ENCODE results near the gene ENTR1.

The ENTR1 gene

GRCh38 chr9:136359774-136360718 is 50.4 kb downstream of the ENTR1 start:
- DNase-seq, result no peak

DNA sequence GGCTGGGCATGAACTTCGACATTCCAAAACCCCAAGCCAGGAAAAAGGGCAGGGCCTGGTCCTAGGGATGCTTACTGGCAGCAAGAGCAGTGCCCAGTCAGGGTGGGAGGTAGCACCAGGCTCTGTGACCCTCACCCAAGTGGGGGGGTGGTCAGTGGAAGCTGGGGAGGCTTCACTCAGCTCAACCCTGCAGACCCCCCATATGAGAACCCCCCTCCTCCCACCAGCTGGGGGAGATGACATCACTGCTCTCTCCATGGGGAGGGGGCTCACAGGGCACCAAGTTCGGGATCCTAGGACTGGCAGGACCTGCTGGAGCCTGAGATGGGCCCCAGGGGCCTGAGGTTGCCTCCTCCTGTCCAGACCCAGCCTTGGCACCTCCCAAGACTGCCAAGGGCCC is 51.5 kb downstream of the ENTR1 start:
- DNase-seq, result no peak

- DNase-seq, result no peak
Measured at GRCh38 chr9:136358016-136358415, 52.4 kb downstream of the ENTR1 start.

DNA sequence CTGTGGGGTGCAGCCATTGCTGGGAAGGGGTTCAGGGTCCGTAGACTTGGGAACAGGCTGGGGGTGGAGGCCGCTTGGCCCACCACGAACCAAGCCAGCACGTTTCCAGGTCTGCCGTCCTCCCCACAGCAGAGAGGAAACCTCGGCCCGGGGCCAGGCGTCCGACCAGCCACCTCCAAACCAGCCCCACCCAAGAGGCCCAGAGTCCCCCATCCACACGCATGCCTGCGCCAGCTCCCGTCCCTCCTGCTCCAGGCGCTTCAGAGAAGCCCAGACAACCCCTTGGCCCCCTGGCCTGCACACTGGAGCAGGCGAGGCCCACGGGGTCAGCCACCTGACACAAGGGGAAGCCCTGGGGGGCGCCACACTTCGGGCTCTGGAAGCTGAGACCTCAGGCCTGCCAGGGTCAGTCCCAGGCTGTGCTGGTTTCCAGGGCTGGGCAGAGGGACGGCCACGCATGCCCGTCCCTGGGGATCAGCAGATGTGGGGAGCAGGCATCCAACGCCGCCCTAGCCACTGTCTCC is 53.1 kb downstream of the ENTR1 start:
- DNase-seq, result no peak

GRCh38 chr9:136355616-136356557 is 54.5 kb downstream of the ENTR1 start:
- DNase-seq, result no peak

GRCh38 chr9:136354592-136355085 is 55.8 kb downstream of the ENTR1 start:
- no peak for DNase-seq

DNA sequence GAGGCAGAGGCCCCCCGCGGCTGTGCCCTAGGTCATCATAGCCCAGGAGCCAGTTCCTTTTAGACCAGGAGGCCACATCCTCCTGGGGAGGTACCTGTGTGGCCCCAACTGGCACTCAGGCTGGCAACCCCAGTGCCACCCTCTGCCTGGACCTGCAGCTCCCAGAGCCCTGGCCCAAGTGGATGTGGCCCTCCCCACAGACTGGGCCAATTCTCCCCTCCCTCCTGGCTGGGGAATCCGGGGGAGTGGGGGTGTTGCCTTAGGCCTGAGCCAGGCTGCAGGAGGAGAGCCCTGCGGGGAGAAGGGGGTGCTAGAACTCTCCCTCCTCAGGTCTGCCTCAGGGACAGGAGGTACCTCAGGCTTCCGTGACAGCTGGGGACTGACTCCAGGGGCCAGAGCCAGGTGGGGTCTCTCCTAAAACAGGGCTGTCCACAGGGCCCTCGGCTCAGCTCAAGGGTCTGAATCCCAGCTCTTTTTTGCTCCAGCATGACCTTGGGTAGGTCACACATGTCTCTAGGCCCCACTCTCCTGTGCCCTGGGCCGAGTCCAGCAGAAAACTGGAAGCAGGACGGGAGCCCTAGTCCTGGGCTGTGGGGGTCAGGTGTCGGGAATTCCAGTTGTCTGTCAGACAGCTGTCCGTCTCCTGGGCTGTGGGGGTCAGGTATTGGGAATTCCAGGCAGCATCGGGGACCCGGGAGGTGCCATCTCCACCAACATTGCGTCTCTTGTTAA is 56.5 kb downstream of the ENTR1 start:
- DNase-seq, result no peak

GRCh38 chr9:136353088-136353487 is 57.3 kb downstream of the ENTR1 start:
- DNase-seq, result no peak

GRCh38 chr9:136352682-136353081 is 57.7 kb downstream of the ENTR1 start:
- no peak for DNase-seq

Data from fibroblast of skin of right quadriceps (primary cell).